ENCODE measurements around the gene CMAS.

The CMAS gene

GRCh38 chr12:22029991-22030390, 16.0 kb upstream of the CMAS start:
- Histone ChIP-seq H3K27me3 (ENCODE audit: insufficient read depth, low read length) (no peaks in the 10 kb centered on the region), H3K9ac (ENCODE audit: low read depth, low read length) (no peak overlapping the region), H3K27ac (ENCODE audit: low read length) (no peak overlapping the region), H3K4me3 (ENCODE audit: low read length) (no peak overlapping the region), H3K36me3 (ENCODE audit: insufficient read depth, low read depth, low read length) (no peaks in the 10 kb centered on the region), H3K4me1 (ENCODE audit: insufficient read depth, low read length) (no peaks in the 10 kb centered on the region), H3K9me3 (ENCODE audit: insufficient read depth, low read depth, low read length) (peaks cover 6% of the 10 kb centered on the region; the same call in 1 of the 2 replicates)

DNA sequence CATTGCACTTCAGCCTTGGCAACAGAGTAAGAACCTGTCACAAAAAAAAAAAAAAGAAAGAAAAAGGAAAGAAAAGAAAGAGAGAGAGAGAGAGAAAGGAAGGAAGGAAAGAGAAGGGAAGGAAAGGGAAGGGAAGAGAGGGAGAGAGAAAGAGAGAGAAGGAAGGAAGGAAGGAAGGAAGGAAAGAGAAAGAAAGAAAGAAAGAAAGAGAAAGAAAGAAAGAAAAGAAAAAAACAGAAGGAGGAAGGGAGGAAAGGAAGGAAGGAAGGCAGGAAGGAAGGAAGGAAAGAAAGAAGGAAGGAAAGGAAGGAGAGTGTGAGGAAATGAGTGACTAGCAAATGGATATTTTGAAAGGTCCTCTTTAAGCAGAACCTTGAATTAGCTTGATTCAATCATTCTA, 13.3 kb upstream of the CMAS start:
- Histone ChIP-seq H3K9ac (ENCODE audit: low read depth, low read length) (no peak overlapping the region), H3K9me3 (ENCODE audit: insufficient read depth, low read depth, low read length) (no peaks in the 10 kb centered on the region), H3K27me3 (ENCODE audit: insufficient read depth, low read length) (no peaks in the 10 kb centered on the region), H3K36me3 (ENCODE audit: insufficient read depth, low read depth, low read length) (no peaks in the 10 kb centered on the region), H3K27ac (ENCODE audit: low read length) (no peak overlapping the region), H3K4me1 (ENCODE audit: insufficient read depth, low read length) (no peaks in the 10 kb centered on the region), H3K4me3 (ENCODE audit: low read length) (no peak overlapping the region)

DNA sequence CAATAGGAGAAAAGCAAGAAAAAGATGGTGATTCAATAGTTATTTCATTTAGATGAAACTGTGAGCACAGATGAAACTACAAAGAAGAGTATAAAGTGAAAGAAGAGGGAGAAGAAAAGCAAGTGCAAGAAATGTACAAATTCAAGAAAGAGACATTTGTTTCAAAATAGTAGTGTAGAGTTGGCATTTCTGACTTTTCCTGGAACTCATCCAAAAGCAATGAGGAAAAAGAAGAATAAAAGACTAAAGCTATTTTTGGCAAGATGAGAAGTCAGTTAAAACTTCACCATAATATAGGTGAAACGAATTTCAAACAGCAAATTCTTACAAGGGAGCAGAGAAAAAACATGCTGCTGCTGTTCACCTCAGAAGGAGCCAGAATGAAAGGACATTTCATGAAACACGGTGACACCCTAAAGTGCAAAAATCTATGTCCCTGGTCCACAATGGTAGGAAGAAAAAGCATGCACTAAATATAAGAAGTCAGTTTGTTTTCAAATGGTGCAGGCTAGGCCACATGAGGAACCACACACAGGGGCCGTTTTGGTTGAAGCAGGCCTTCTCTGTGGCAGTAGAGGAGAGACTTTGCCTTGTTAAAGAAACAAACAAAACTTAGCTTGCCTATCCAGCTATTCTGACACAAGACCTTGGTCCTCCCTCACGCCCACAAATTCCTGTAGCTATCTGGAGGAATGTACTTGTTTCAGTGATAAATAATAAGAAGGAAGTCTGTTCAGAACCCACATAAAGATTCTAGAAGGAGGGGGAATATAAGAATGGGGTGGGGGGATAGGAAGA, 11.1 kb upstream of the CMAS start:
- no peak overlapping the region for H3K27ac ChIP-seq (ENCODE audit: low read length)
- no peaks in the 10 kb centered on the region for H3K4me1 ChIP-seq (ENCODE audit: insufficient read depth, low read length)
- H3K9me3 ChIP-seq (ENCODE audit: insufficient read depth, low read depth, low read length) = no peaks in the 10 kb centered on the region
- no peak overlapping the region for H3K9ac ChIP-seq (ENCODE audit: low read depth, low read length)
- no peaks in the 10 kb centered on the region for H3K27me3 ChIP-seq (ENCODE audit: insufficient read depth, low read length)
- no peak overlapping the region for H3K4me3 ChIP-seq (ENCODE audit: low read length)
- no peaks in the 10 kb centered on the region for H3K36me3 ChIP-seq (ENCODE audit: insufficient read depth, low read depth, low read length)

DNA sequence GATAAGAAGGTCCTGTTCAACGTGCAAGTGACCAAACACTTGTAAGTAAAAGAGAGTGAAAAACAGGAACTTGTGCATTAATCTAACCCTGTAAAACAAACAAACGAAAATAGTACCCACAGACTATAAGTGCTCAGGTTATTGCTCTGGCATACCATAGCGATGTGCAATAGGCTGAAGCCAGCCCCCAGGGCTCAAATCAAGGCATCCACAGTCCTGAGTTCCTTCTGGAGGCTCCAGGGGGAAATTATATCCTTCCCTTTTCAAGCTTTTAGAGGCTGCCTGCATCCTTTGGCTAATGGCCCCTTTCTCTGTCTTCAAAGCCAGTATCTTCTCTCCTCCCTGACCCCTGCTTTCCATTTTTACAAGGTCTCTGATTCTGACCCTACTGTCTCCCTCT, 8.1 kb upstream of the CMAS start:
- no peak overlapping the region for H3K27ac ChIP-seq (ENCODE audit: low read length)
- no peaks in the 10 kb centered on the region for H3K27me3 ChIP-seq (ENCODE audit: insufficient read depth, low read length)
- H3K36me3 ChIP-seq (ENCODE audit: insufficient read depth, low read depth, low read length) = no peaks in the 10 kb centered on the region
- H3K9me3 ChIP-seq (ENCODE audit: insufficient read depth, low read depth, low read length) = no peaks in the 10 kb centered on the region
- H3K9ac ChIP-seq (ENCODE audit: low read depth, low read length) = no peak overlapping the region
- no peaks in the 10 kb centered on the region for H3K4me1 ChIP-seq (ENCODE audit: insufficient read depth, low read length)
- H3K4me3 ChIP-seq (ENCODE audit: low read length) = no peak overlapping the region

DNA sequence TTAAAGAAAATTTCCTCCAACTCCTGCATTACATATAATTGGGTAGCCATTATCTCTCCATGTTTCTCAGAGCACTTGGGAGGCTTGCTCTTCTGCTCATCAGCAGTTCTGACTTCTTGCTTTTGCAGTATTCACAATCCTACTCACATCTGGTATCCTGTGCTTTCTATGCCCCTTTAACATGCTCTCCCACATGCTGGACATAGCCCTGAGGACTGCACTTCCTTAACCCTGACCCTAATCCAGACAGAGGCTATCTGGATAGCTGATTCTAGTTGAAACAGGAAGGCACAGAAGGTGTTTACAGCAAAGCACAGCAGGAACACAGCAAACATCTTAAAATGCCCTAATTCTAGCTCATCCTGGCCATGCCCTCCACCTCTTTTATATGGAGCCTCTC, 7.3 kb upstream of the CMAS start:
- H3K36me3 ChIP-seq (ENCODE audit: insufficient read depth, low read depth, low read length) = no peaks in the 10 kb centered on the region
- no peaks in the 10 kb centered on the region for H3K9me3 ChIP-seq (ENCODE audit: insufficient read depth, low read depth, low read length)
- no peaks in the 10 kb centered on the region for H3K27me3 ChIP-seq (ENCODE audit: insufficient read depth, low read length)
- no peak overlapping the region for H3K27ac ChIP-seq (ENCODE audit: low read length)
- H3K4me3 ChIP-seq (ENCODE audit: low read length) = no peak overlapping the region
- no peaks in the 10 kb centered on the region for H3K4me1 ChIP-seq (ENCODE audit: insufficient read depth, low read length)
- H3K9ac ChIP-seq (ENCODE audit: low read depth, low read length) = no peak overlapping the region

DNA sequence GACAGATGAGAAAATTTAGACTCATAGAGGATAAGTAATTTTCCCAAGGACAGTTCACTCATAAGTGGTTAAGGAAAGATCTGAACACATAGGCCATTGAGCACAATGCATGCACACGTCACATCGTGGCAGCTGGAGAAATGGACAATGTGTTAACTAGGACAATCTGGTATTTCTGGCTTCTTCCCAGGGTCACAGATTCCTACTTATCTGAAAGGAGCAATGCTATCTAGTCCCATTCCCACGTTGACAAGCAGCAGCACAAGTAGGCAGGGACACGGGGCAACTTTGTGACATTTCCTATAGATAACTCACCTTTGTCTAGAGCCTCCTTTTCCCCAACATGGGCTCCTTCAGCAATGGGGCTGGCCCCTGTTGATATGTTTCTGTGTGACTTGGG, 6.7 kb upstream of the CMAS start:
- Histone ChIP-seq H3K4me1 (ENCODE audit: insufficient read depth, low read length) (no peaks in the 10 kb centered on the region), H3K27ac (ENCODE audit: low read length) (no peak overlapping the region), H3K36me3 (ENCODE audit: insufficient read depth, low read depth, low read length) (no peaks in the 10 kb centered on the region), H3K9me3 (ENCODE audit: insufficient read depth, low read depth, low read length) (no peaks in the 10 kb centered on the region), H3K9ac (ENCODE audit: low read depth, low read length) (no peak overlapping the region), H3K27me3 (ENCODE audit: insufficient read depth, low read length) (no peaks in the 10 kb centered on the region), H3K4me3 (ENCODE audit: low read length) (no peak overlapping the region)

- Histone ChIP-seq H3K27me3 (ENCODE audit: insufficient read depth, low read length) (no peaks in the 10 kb centered on the region), H3K27ac (ENCODE audit: low read length) (no peak overlapping the region), H3K9ac (ENCODE audit: low read depth, low read length) (no peak overlapping the region)
Measured at GRCh38 chr12:22042976-22043669, 2.9 kb upstream of the CMAS start.

DNA sequence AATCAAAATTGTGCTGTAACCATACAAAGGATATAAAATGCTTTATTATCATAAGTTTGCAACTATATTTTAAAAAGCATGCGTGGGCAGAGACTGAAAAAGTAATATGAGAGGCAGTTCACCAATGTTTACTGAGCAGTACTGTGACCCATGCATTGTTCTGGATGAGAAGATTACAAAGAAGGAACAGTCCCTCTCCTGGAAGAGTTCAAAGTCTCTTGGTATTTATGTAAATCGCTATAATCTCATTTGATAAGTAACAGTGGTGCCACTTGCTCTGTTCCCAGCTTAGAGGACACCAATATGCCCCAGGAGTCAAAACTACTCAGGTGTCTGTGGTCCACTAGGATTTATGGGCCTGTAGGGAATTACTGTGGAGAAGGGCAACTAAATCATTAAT, 2.1 kb upstream of the CMAS start:
- Histone ChIP-seq H3K9me3 (ENCODE audit: insufficient read depth, low read depth, low read length) (no peaks in the 10 kb centered on the region), H3K4me1 (ENCODE audit: insufficient read depth, low read length) (peaks cover 17% of the 10 kb centered on the region), H3K9ac (ENCODE audit: low read depth, low read length) (no peak overlapping the region), H3K36me3 (ENCODE audit: insufficient read depth, low read depth, low read length) (peaks cover 2% of the 10 kb centered on the region; the same call in 1 of the 2 replicates), H3K27me3 (ENCODE audit: insufficient read depth, low read length) (no peaks in the 10 kb centered on the region), H3K27ac (ENCODE audit: low read length) (no peak overlapping the region), H3K4me3 (ENCODE audit: low read length) (no peak overlapping the region)

More at GRCh38 chr12:22042976-22043669, 2.9 kb upstream of the CMAS start:
- no peaks in the 10 kb centered on the region for H3K9me3 ChIP-seq (ENCODE audit: insufficient read depth, low read depth, low read length)
- H3K4me1 ChIP-seq (ENCODE audit: insufficient read depth, low read length) = peaks cover 9% of the 10 kb centered on the region
- no peak overlapping the region for H3K4me3 ChIP-seq (ENCODE audit: low read length)
- H3K36me3 ChIP-seq (ENCODE audit: insufficient read depth, low read depth, low read length) = no peaks in the 10 kb centered on the region

- Histone ChIP-seq H3K27me3 (ENCODE audit: insufficient read depth, low read length) (no peaks in the 10 kb centered on the region), H3K4me1 (ENCODE audit: insufficient read depth, low read length) (peaks cover 17% of the 10 kb centered on the region), H3K9ac (ENCODE audit: low read depth, low read length) (no peak overlapping the region), H3K9me3 (ENCODE audit: insufficient read depth, low read depth, low read length) (no peaks in the 10 kb centered on the region), H3K36me3 (ENCODE audit: insufficient read depth, low read depth, low read length) (peaks cover 6% of the 10 kb centered on the region; the same call in 1 of the 2 replicates), H3K27ac (ENCODE audit: low read length) (no peak overlapping the region), H3K4me3 (ENCODE audit: low read length) (no peak overlapping the region)
Measured at GRCh38 chr12:22044391-22044790, 1.6 kb upstream of the CMAS start.

- no peaks in the 10 kb centered on the region for H3K27me3 ChIP-seq (ENCODE audit: insufficient read depth, low read length)
- H3K27ac ChIP-seq (ENCODE audit: low read length) = peak overlapping the region; percentile 60
Measured at GRCh38 chr12:22046968-22047390, 961 bp downstream of the CMAS start.

GRCh38 chr12:22047494-22047893, 1.5 kb downstream of the CMAS start:
- Histone ChIP-seq H3K9ac (ENCODE audit: low read depth, low read length) (peak overlapping the region; percentile 88; the same call in 1 of the 2 replicates), H3K27me3 (ENCODE audit: insufficient read depth, low read length) (no peaks in the 10 kb centered on the region)

More at GRCh38 chr12:22046968-22047390, 961 bp downstream of the CMAS start:
- peak overlapping the region; percentile 88; the same call in 1 of the 2 replicates for H3K9ac ChIP-seq (ENCODE audit: low read depth, low read length)
- peaks cover 14% of the 10 kb centered on the region; the same call in 1 of the 2 replicates for H3K36me3 ChIP-seq (ENCODE audit: insufficient read depth, low read depth, low read length)
- H3K4me3 ChIP-seq (ENCODE audit: low read length) = peak overlapping the region; percentile 94
- no peaks in the 10 kb centered on the region for H3K9me3 ChIP-seq (ENCODE audit: insufficient read depth, low read depth, low read length)
- H3K4me1 ChIP-seq (ENCODE audit: insufficient read depth, low read length) = peaks cover 17% of the 10 kb centered on the region

More at GRCh38 chr12:22047494-22047893, 1.5 kb downstream of the CMAS start:
- H3K27ac ChIP-seq (ENCODE audit: low read length) = peak overlapping the region; percentile 13
- no peaks in the 10 kb centered on the region for H3K9me3 ChIP-seq (ENCODE audit: insufficient read depth, low read depth, low read length)
- peaks cover 14% of the 10 kb centered on the region; the same call in 1 of the 2 replicates for H3K36me3 ChIP-seq (ENCODE audit: insufficient read depth, low read depth, low read length)
- peak overlapping the region; percentile 94 for H3K4me3 ChIP-seq (ENCODE audit: low read length)
- peaks cover 17% of the 10 kb centered on the region for H3K4me1 ChIP-seq (ENCODE audit: insufficient read depth, low read length)

All from iPS-20b (cell line).